ENCODE measurements around the gene CTSK. TPM values are rescaled to one million over a fixed set of nuclear protein-coding genes. Genes with fewer than 3 reads are reported as not detected.

Gene CTSK
- total RNA-seq, 1 donor from 2014 or later = 51.6 TPM

Other genes with a start within 250 kb of the CTSK start
- gene MCL1, start 228.7 kb downstream of the CTSK start, total RNA-seq = 275 and 296 TPM in 2 replicates
- gene ENSA, start 178.6 kb downstream of the CTSK start, total RNA-seq = 111 and 116 TPM in 2 replicates
- 26.6 and 27.4 TPM in 2 replicates for gene GOLPH3L, start 111.1 kb downstream of the CTSK start, total RNA-seq
- gene HORMAD1, start 87.4 kb downstream of the CTSK start, total RNA-seq = not detected in 2 replicates
- 4.4 and 6.9 TPM in 2 replicates for gene CTSS, start 42.5 kb downstream of the CTSK start, total RNA-seq
- gene ARNT, start 68.3 kb upstream of the CTSK start, total RNA-seq = 42.9 and 44.2 TPM in 2 replicates
- not detected in 2 replicates for gene CTXND2, start 78.9 kb upstream of the CTSK start, total RNA-seq
- gene SETDB1, start 118.1 kb upstream of the CTSK start, total RNA-seq = 53.5 and 59.8 TPM in 2 replicates
- gene CERS2, start 166.6 kb upstream of the CTSK start, total RNA-seq = 240 and 261 TPM in 2 replicates
- gene ANXA9, start 174.0 kb upstream of the CTSK start, total RNA-seq = not detected in 2 replicates
- 22.2 and 24.3 TPM in 2 replicates for gene MINDY1, start 198.6 kb upstream of the CTSK start, total RNA-seq
- 18.2 and 20.5 TPM in 2 replicates for gene PRUNE1, start 200.2 kb upstream of the CTSK start, total RNA-seq
- gene BNIPL, start 228.3 kb upstream of the CTSK start, total RNA-seq = 0.55 and 0.81 TPM in 2 replicates
- 4.7 and 5.2 TPM in 2 replicates for gene C1orf56, start 239.5 kb upstream of the CTSK start, total RNA-seq